Ishikawa (cell line): ENCODE results near the gene C10orf53.

Experiments used
- CEBPB ChIP-seq: IDR thresholded peaks from 2 replicates; pipeline ENCODE4 v1.6.1; 2012
- CREB1 ChIP-seq: IDR thresholded peaks from 2 replicates; pipeline ENCODE4 v1.6.1; 2012; ENCODE audit warnings: low read depth
- EGR1 ChIP-seq: IDR thresholded peaks from 2 replicates; pipeline ENCODE4 v1.6.1; 2012
- EP300 ChIP-seq: IDR thresholded peaks from 2 replicates; pipeline ENCODE4 v1.6.1; 2012; ENCODE audit warnings: borderline replicate concordance
- FOXM1 ChIP-seq: IDR thresholded peaks from 2 replicates; pipeline ENCODE4 v1.6.1; 2012; ENCODE audit warnings: low read depth, borderline replicate concordance
- MAX ChIP-seq: IDR thresholded peaks from 2 replicates; pipeline ENCODE4 v1.6.1; 2012
- NFIC ChIP-seq: IDR thresholded peaks from 2 replicates; pipeline ENCODE4 v1.6.1; 2012
- RAD21 ChIP-seq: IDR thresholded peaks from 2 replicates; pipeline ENCODE4 v1.6.1; 2012; ENCODE audit warnings: low read depth
- REST ChIP-seq: IDR thresholded peaks from 2 replicates; pipeline ENCODE4 v1.6.1; 2012; ENCODE audit warnings: low read depth, mild to moderate bottlenecking
- TAF1 ChIP-seq: IDR thresholded peaks from 2 replicates; pipeline ENCODE4 v1.6.1; 2012; ENCODE audit warnings: low read depth, mild to moderate bottlenecking
- TCF12 ChIP-seq: IDR thresholded peaks from 2 replicates; pipeline ENCODE4 v1.6.1; 2012; ENCODE audit warnings: low read depth
- TEAD4 ChIP-seq: IDR thresholded peaks from 2 replicates; pipeline ENCODE4 v1.6.1; 2012
- USF1 ChIP-seq: IDR thresholded peaks from 2 replicates; pipeline ENCODE4 v1.6.1; 2012
- YY1 ChIP-seq: IDR thresholded peaks from 2 replicates; pipeline ENCODE4 v1.6.1; 2012; ENCODE audit warnings: low read depth
- ZBTB7A ChIP-seq: IDR thresholded peaks from 2 replicates; pipeline ENCODE4 v1.6.1; 2012; ENCODE audit warnings: low read depth

The C10orf53 gene

GRCh38 chr10:49737474-49738201, 58.2 kb downstream of the C10orf53 start:
- TF ChIP-seq CEBPB = no peak
- no peak for TF ChIP-seq NFIC
- no peak for TF ChIP-seq YY1
- no peak for TF ChIP-seq CREB1

- TF ChIP-seq NFIC (no peak), TAF1 (no peak), CEBPB (no peak), EP300 (no peak), YY1 (no peak), RAD21 (no peak), EGR1 (no peak), FOXM1 (no peak), USF1 (no peak), TEAD4 (no peak), MAX (no peak), ZBTB7A (no peak), TCF12 (no peak), CREB1 (no peak), REST (no peak)
Observed at GRCh38 chr10:49738616-49739360, 59.3 kb downstream of the C10orf53 start.

GRCh38 chr10:49739426-49739825, 60.0 kb downstream of the C10orf53 start:
- TF ChIP-seq NFIC = no peak
- no peak for TF ChIP-seq ZBTB7A
- no peak for TF ChIP-seq TEAD4
- TF ChIP-seq CREB1 = no peak
- no peak for TF ChIP-seq EGR1

GRCh38 chr10:49740346-49741107, 61.1 kb downstream of the C10orf53 start:
- TF ChIP-seq FOXM1 (no peak), USF1 (no peak), RAD21 (no peak), TAF1 (no peak), CEBPB (no peak), ZBTB7A (no peak)

- TF ChIP-seq USF1 = no peak
- no peak for TF ChIP-seq EGR1
- TF ChIP-seq REST = no peak
- no peak for TF ChIP-seq MAX
- TF ChIP-seq TCF12 = no peak
- TF ChIP-seq ZBTB7A = no peak
Observed at GRCh38 chr10:49741108-49741995, 61.9 kb downstream of the C10orf53 start.
